ENCODE measurements around the gene PGA4. TPM values are rescaled to one million over a fixed set of nuclear protein-coding genes. Genes with fewer than 3 reads are reported as not detected.
"Not testable (repeated sequence)": the region's sequence is repeated elsewhere in the genome, so short reads cannot be mapped to it uniquely, and the experiment has no call there.

The PGA4 gene
- polyA plus RNA-seq, 1 of the 3 experiments (the other 2 are of a cell fraction), result not detected

DNA sequence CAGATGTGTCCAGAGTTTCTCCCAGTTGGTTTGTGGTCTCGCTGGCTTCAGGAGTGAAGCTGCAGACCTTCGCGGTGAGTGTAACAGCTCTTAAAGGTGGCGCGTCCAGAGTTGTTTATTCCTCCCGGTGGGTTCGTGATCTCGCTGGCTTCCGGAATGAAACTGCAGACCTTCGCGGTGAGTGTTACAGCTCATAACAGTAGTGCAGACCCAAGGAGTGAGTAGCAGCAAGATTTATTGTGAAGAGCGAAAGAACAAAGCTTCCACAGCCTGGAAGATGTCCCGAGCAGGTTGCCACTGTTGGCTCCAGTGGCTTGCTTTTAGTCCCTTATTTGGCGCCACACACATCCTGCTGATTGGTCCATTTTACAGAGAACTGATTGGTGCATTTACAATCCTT lies 20.7 kb upstream of the PGA4 start (continued):
- no peak for TF ChIP-seq MAX (IDR thresholded peaks at IDR 0.05; ENCODE audit: low read depth)

GRCh38 chr11:61202950-61203746 lies 19.0 kb upstream of the PGA4 start, which contains the start of gene PGA3:
Gene PGA3, plus strand, starts transcription at chr11:61203515. Its CDS starts 50 bp downstream, at chr11:61203565.
- H3K36me3 ChIP-seq (replicated peaks in 1 of 2; ENCODE audit: control insufficient read depth in 1 of 2, insufficient read depth in 2 of 2, low read length in 1 of 2), result not testable (repeated sequence)

DNA sequence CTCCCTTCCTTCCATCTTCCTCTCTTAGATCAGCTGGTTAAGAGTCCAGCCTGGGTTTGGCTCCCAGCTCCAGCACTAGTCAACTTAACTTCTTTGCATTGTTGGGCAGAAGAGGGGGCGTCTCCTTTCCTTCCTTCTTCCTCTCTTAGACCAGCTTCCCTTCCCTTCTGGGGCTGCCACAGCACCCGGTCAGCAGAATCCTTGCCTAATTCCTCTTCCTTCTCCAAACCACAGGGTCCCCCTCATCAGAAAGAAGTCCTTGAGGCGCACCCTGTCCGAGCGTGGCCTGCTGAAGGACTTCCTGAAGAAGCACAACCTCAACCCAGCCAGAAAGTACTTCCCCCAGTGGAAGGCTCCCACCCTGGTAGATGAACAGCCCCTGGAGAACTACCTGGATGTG lies 18.3 kb upstream of the PGA4 start:
- H3F3A ChIP-seq (replicated peaks; ENCODE audit: insufficient read depth); CTCF ChIA-PET; H3K27ac ChIP-seq (ENCODE audit: low read depth in 2 of 2, low read length in 1 of 2); DNase-seq; H3K27me3 ChIP-seq (ENCODE audit: insufficient read depth); POLR2A ChIA-PET; H3K36me3 ChIP-seq (replicated peaks in 1 of 2; ENCODE audit: control insufficient read depth in 1 of 2, insufficient read depth in 2 of 2, low read length in 1 of 2); H3K4me3 ChIP-seq (ENCODE audit: low read depth in 2 of 2, low read length in 1 of 2); H3K9me3 ChIP-seq; H2AFZ ChIP-seq (ENCODE audit: low read depth); H3K4me1 ChIP-seq (ENCODE audit: control insufficient read depth in 1 of 2, insufficient read depth in 2 of 2, low read depth in 1 of 2, low read length in 1 of 2); H3K79me2 ChIP-seq (ENCODE audit: insufficient read depth); H3K9ac ChIP-seq; H3K4me2 ChIP-seq; H3K9me2 ChIP-seq; H4K20me1 ChIP-seq (ENCODE audit: insufficient read depth): not testable (repeated sequence)
- WGBS (ENCODE audit: low lambda C conversion rate), result no CpG with 5 or more reads among the region's 5 CpGs

More at GRCh38 chr11:61202950-61203746, 19.0 kb upstream of the PGA4 start, which contains the start of gene PGA3:
- DNase-seq; H4K20me1 ChIP-seq (ENCODE audit: insufficient read depth); H3K79me2 ChIP-seq (ENCODE audit: insufficient read depth); H3K9me2 ChIP-seq; H3K27ac ChIP-seq (ENCODE audit: low read depth in 2 of 2, low read length in 1 of 2); H3K4me3 ChIP-seq (ENCODE audit: low read depth in 2 of 2, low read length in 1 of 2); H3K4me1 ChIP-seq (ENCODE audit: control insufficient read depth in 1 of 2, insufficient read depth in 2 of 2, low read depth in 1 of 2, low read length in 1 of 2); H3F3A ChIP-seq (replicated peaks; ENCODE audit: insufficient read depth); CTCF ChIA-PET; H3K9ac ChIP-seq; H3K4me2 ChIP-seq; H2AFZ ChIP-seq (ENCODE audit: low read depth); H3K9me3 ChIP-seq; POLR2A ChIA-PET: not testable (repeated sequence)
- H3K27me3 ChIP-seq (ENCODE audit: insufficient read depth), result peaks cover 14% of the 10 kb centered on the region; the same call in 1 of the 2 replicates
- WGBS (ENCODE audit: low lambda C conversion rate), result 66% methylated on average over 12 of the region's 18 CpGs

DNA sequence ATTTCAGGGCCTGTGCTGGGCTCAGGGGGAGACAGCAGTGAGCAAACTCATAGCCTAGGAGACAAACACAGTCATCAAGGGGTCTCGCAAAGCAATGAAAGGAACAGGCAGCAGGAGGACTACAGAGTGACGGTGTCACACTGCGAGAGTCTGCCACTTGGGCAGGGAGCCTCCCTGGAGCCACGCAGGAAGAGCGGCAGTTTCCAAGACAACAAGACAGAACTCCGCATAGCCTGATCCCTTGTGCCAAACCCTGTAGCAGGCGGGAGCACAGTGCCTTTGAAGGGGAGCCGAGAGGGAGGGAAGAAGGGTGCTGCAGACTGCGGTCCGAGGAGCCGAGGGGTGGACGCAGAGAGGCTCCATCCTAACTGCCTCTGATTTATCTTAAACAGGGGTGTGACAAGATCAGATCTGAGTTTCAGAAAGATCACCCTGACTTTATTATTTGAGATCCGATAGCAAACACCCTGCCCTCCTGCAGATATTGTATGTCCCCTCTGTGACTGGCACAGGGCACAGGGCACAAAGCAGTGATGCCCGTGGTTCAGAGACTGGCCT lies 17.6 kb upstream of the PGA4 start:
- H3K9me3 ChIP-seq; H3K36me3 ChIP-seq (replicated peaks in 1 of 2; ENCODE audit: control insufficient read depth in 1 of 2, insufficient read depth in 2 of 2, low read length in 1 of 2); H3K79me2 ChIP-seq (ENCODE audit: insufficient read depth); H3K9me2 ChIP-seq; H3K9ac ChIP-seq; H3K4me3 ChIP-seq (ENCODE audit: low read depth in 2 of 2, low read length in 1 of 2); H4K20me1 ChIP-seq (ENCODE audit: insufficient read depth); H3K27me3 ChIP-seq (ENCODE audit: insufficient read depth); CTCF ChIA-PET; H2AFZ ChIP-seq (ENCODE audit: low read depth); H3F3A ChIP-seq (replicated peaks; ENCODE audit: insufficient read depth); DNase-seq; POLR2A ChIA-PET; H3K27ac ChIP-seq (ENCODE audit: low read depth in 2 of 2, low read length in 1 of 2); H3K4me1 ChIP-seq (ENCODE audit: control insufficient read depth in 1 of 2, insufficient read depth in 2 of 2, low read depth in 1 of 2, low read length in 1 of 2); H3K4me2 ChIP-seq: not testable (repeated sequence)
- 77% methylated on average over 14 of the region's 14 CpGs for WGBS (ENCODE audit: low lambda C conversion rate)

DNA sequence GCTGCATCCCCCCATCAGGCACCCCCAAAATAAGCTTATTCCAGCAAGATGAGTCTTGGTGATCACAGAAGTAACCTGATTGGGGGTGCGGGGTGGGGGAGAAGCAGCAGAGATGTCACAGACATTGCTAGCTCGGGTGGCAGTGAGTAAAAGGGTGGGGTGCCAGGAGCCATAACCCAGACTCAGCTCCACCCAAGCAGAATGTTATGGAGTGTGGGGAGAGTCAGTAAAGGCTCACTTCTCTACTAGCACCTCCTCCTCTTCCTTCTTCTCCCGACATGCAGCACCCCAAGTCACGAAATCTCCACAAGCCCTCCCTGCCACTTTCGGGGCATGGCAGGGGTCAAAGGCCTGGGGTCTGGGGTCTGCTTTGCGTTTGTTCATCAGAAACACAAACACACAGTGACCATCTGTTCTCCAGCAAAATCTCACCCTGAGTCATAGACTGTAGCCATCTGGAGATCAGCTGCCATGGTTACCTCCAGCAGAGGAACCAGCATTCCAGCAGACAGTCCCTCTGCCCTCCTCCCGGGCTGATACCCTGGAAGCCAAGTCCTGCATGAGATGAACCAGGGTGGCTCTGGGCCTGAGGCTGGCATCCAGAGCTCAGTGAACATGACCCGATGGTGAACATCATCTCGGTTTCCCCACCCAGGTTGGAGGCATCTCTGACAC lies 14.4 kb upstream of the PGA4 start:
- WGBS (ENCODE audit: low lambda C conversion rate), result no CpG with 5 or more reads among the region's 9 CpGs
- H3K9me2 ChIP-seq; H3K27me3 ChIP-seq (ENCODE audit: insufficient read depth); H2AFZ ChIP-seq (ENCODE audit: low read depth); H3K36me3 ChIP-seq (replicated peaks in 1 of 2; ENCODE audit: control insufficient read depth in 1 of 2, insufficient read depth in 2 of 2, low read length in 1 of 2); CTCF ChIA-PET; POLR2A ChIA-PET; H3F3A ChIP-seq (replicated peaks; ENCODE audit: insufficient read depth); H3K4me2 ChIP-seq; H4K20me1 ChIP-seq (ENCODE audit: insufficient read depth); H3K4me1 ChIP-seq (ENCODE audit: control insufficient read depth in 1 of 2, insufficient read depth in 2 of 2, low read depth in 1 of 2, low read length in 1 of 2); H3K9me3 ChIP-seq; H3K9ac ChIP-seq; DNase-seq; H3K27ac ChIP-seq (ENCODE audit: low read depth in 2 of 2, low read length in 1 of 2); H3K79me2 ChIP-seq (ENCODE audit: insufficient read depth); H3K4me3 ChIP-seq (ENCODE audit: low read depth in 2 of 2, low read length in 1 of 2): not testable (repeated sequence)

GRCh38 chr11:61210629-61211028 lies 11.5 kb upstream of the PGA4 start:
- H3K79me2 ChIP-seq (ENCODE audit: insufficient read depth); H3K9me3 ChIP-seq; H3K4me1 ChIP-seq (ENCODE audit: control insufficient read depth in 1 of 2, insufficient read depth in 2 of 2, low read depth in 1 of 2, low read length in 1 of 2); CTCF ChIA-PET; H3K27ac ChIP-seq (ENCODE audit: low read depth in 2 of 2, low read length in 1 of 2); H3K4me3 ChIP-seq (ENCODE audit: low read depth in 2 of 2, low read length in 1 of 2); H3K27me3 ChIP-seq (ENCODE audit: insufficient read depth); H3K9me2 ChIP-seq; POLR2A ChIA-PET; H4K20me1 ChIP-seq (ENCODE audit: insufficient read depth); H3K9ac ChIP-seq; DNase-seq; H3F3A ChIP-seq (replicated peaks; ENCODE audit: insufficient read depth); H2AFZ ChIP-seq (ENCODE audit: low read depth); H3K4me2 ChIP-seq; H3K36me3 ChIP-seq (replicated peaks in 1 of 2; ENCODE audit: control insufficient read depth in 1 of 2, insufficient read depth in 2 of 2, low read length in 1 of 2): not testable (repeated sequence)
- WGBS (ENCODE audit: low lambda C conversion rate), result no CpG with 5 or more reads among the region's 6 CpGs
